Ovary (tissue), 9 donors: ENCODE measurements around the gene SLC17A3. TPM values are rescaled to one million over a fixed set of nuclear protein-coding genes. Genes with fewer than 3 reads are reported as not detected.

ENCODE experiments used
- DNase-seq, 5 donors: peaks; one replicate each; pipeline ENCODE4 v3.0.0-alpha.2; 2019 to 2020
- H3K27ac ChIP-seq, 2 donors: fragments of 200-600 bp; one replicate each; pipeline versions ENCODE4 v1.5.1 to v1.8.0; 2019 to 2022
- H3K27me3 ChIP-seq: fragments of 200-600 bp; one replicate; pipeline ENCODE4 v1.8.0; 2022
- H3K36me3 ChIP-seq: fragments of 200-600 bp; sonication (generic); one replicate; pipeline ENCODE4 v1.5.1; 2019
- H3K4me1 ChIP-seq: one replicate; pipeline ENCODE4 v1.8.1; 2013; ENCODE audit warnings: mild to moderate bottlenecking, moderate library complexity; ENCODE audit not compliant: insufficient read depth
- H3K4me3 ChIP-seq: fragments of 200-600 bp; sonication (generic); one replicate; pipeline ENCODE4 v1.5.1; 2017
- H3K9me3 ChIP-seq, 2 donors: fragments of 200-600 bp in 1 of 2; sonication (generic) in 1 of 2; one replicate each; pipeline versions ENCODE4 v1.5.1 to v1.8.1; 2013 to 2019; ENCODE audit warnings: mild to moderate bottlenecking in 1 of 2, moderate library complexity in 1 of 2
- CTCF ChIP-seq, 3 donors: fragments of 450-650 bp in 2 of 3; fragments of 200-600 bp in 1 of 3; IDR thresholded peaks; one replicate each; pipeline versions ENCODE4 v1.5.1 to v1.8.0; 2016 to 2022; ENCODE audit warnings: antibody characterized with exemption in 3 of 3, mild to moderate bottlenecking in 1 of 3
- EP300 ChIP-seq: sonication (generic); formaldehyde crosslinking; IDR thresholded peaks from one replicate; pipeline ENCODE4 v1.6.1; 2017; ENCODE audit warnings: antibody characterized with exemption
- POLR2A ChIP-seq: fragments of 450-650 bp; IDR thresholded peaks from one replicate; pipeline ENCODE4 v1.6.1; 2017; ENCODE audit warnings: antibody characterized with exemption, mild to moderate bottlenecking, moderate library complexity
- WGBS, 3 donors: extraction: QIAGEN DNeasy Blood & Tissue Kit in 1 of 3; methylation state at CpG; one replicate each; pipeline versions ENCODE4 v1.1.5 to v1.1.7; 2013 to 2017; 5-methylcytosine and 5-hydroxymethylcytosine counted together
- intact Hi-C, 4 donors: fragments of 100-400 bp; cut with DNase I; formaldehyde crosslinking; loops; one replicate each; pipeline versions ENCODE4 v1.11.0 to v1.15.1; 2022 to 2023
- polyA plus RNA-seq, 2 donors: library from polyadenylated mRNA; stranded (reverse); fragments of 200-250 nt in 1 of 2; fragments of 350-450 nt in 1 of 2; fragmentation: Illumina TruSeq in 1 of 2; extraction: RNeasy Lipid Tissue Mini Kit (QIAGEN cat#74804) in 1 of 2; gene quantifications; one replicate each; pipeline ENCODE4 v1.2.3, GENCODE V29; 2013 to 2014
- total RNA-seq, 7 donors: library from RNA; depleted of rRNA in 2 of 7; stranded (reverse); fragments of >200 nt in 2 of 7; fragmentation: NEBNext Ultra II Directional in 3 of 7; extraction: Animal tissue kit (Norgen Biotek cat#: 25700) in 3 of 7; gene quantifications; one replicate each; pipeline versions ENCODE4 v1.1.0 to v1.2.4, GENCODE V29; 2016 to 2023
- donor health status: DM: no; HTN: no; CAD: no; lungs with moderate emphysema.
- donor health status: DM: no; HTN: no; CAD: no.
- donor health status: Bipolar disorder and iron deficiency.
- donor health status: DM: yes; HTN: yes; CAD: no.
- donor health status: DM: no; HTN: no; CAD: no.
- donor health status: DM: yes; HTN: yes; CAD: no.

SLC17A3 gene
- total and polyA plus RNA-seq, 9 donors: 0.07 to 0.93 (median 0.33) TPM; not detected in 3

- 56 to 72% (median 61%) methylated on average over 4 of the region's 4 CpGs for WGBS, 3 donors
- Histone ChIP-seq H3K27ac (no peak overlapping the region), H3K27me3 (no peaks in the 10 kb centered on the region), H3K4me3 (no peak overlapping the region), H3K36me3 (no peaks in the 10 kb centered on the region), H3K9me3 (no peaks in the 10 kb centered on the region), H3K4me1 (no peaks in the 10 kb centered on the region)
- intact Hi-C loops: no loop called here
- no peak for DNase-seq
- no peak for TF ChIP-seq CTCF (IDR thresholded peaks at IDR 0.05)
- TF ChIP-seq POLR2A: no peak
- TF ChIP-seq EP300: no peak
Observed at GRCh38 chr6:25830458-25830857, 43.6 kb downstream of the SLC17A3 start.

DNA sequence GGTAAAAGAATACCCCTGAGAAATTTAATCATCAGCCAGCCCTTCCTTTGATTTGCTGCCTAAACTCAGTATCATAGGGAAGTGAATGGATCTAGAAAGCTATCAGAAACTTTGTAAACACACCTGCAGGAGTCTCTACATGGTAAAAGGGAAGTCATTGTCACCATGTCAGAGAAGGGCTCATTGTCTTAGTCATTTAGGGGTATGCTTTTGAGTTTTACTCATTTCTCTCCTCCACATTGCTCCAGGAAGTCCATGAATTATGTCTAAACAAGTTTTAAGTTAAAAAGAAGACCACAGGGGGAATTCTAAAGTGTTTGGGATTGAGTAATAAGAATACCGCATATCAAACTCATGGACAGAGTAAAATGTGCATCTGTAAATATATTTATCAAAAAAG, 44.7 kb downstream of the SLC17A3 start:
- DNase-seq: no peak
- intact Hi-C loops: no loop called here
- Histone ChIP-seq H3K27me3 (no peaks in the 10 kb centered on the region), H3K4me3 (no peak overlapping the region), H3K9me3 (no peaks in the 10 kb centered on the region), H3K36me3 (no peaks in the 10 kb centered on the region), H3K4me1 (no peaks in the 10 kb centered on the region), H3K27ac (no peak overlapping the region)
- TF ChIP-seq EP300: no peak
- no peak for TF ChIP-seq POLR2A
- no peak for TF ChIP-seq CTCF (IDR thresholded peaks at IDR 0.05)
- 91 to 96% (median 92%) methylated on average over 1 of the region's 1 CpG for WGBS, 3 donors

GRCh38 chr6:25821341-25821740, 52.7 kb downstream of the SLC17A3 start:
- intact Hi-C loops: no loop called here
- H3K27me3 ChIP-seq: no peaks in the 10 kb centered on the region
- no peaks in the 10 kb centered on the region for H3K36me3 ChIP-seq
- no peak overlapping the region for H3K4me3 ChIP-seq
- H3K9me3 ChIP-seq: no peaks in the 10 kb centered on the region
- TF ChIP-seq EP300 (no peak), CTCF (IDR thresholded peaks at IDR 0.05) (no peak), POLR2A (no peak)
- DNase-seq: no peak
- H3K4me1 ChIP-seq: no peaks in the 10 kb centered on the region
- no peak overlapping the region for H3K27ac ChIP-seq

GRCh38 chr6:25816252-25816651, 57.8 kb downstream of the SLC17A3 start:
- TF ChIP-seq CTCF (IDR thresholded peaks at IDR 0.05) (no peak), POLR2A (no peak), EP300 (no peak)
- H3K36me3 ChIP-seq: no peaks in the 10 kb centered on the region

More at GRCh38 chr6:25816252-25816651, 57.8 kb downstream of the SLC17A3 start:
- Histone ChIP-seq H3K27me3 (no peaks in the 10 kb centered on the region), H3K27ac (no peak overlapping the region), H3K9me3 (no peaks in the 10 kb centered on the region), H3K4me1 (no peaks in the 10 kb centered on the region), H3K4me3 (no peak overlapping the region)
- no peak for DNase-seq
- intact Hi-C loops: loop anchor here in 1 of 4 donors (2.0 kb wide), 1 partner anchor 41 kb away; no protein-coding TSS in a partner anchor
- WGBS, 3 donors: 93 to 98% (median 94%) methylated on average over 2 of the region's 2 CpGs
